ENCODE data around the gene AGPAT4.

The AGPAT4 gene

DNA sequence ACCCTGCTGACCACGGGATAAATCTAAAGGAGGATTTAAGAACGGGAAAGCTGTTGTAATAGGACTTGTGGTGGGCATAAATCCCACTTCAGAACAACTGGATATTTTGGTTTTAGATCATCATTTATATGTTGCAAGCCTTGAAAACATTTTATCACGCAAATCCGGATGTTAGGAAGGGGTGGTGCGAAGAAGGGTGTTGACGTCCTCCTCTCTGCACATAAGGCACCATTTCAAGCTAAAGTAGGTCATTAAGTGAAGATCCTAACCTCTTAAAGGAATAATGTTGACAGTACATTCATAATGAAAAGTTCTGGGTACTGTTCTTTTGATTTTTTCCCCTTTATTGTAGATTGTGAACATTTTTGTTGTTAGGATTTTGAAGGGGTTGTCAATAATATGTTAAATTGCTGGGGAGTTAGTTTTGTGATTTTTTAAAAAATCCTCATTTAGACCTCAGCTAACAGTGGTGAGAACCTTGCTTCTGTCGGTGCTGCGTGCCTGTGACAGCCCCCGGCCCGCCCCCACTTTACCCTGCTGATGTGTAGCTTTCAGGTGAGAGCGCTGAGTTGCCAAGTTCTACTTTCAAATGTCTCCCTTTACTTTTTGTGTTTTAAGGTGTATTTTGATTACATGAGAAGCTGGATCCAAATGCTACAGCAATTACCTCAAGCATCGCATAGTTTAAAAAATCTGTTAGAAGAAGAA, 193.4 kb downstream of the AGPAT4 start:
- TF ChIP-seq, protein P1, sequence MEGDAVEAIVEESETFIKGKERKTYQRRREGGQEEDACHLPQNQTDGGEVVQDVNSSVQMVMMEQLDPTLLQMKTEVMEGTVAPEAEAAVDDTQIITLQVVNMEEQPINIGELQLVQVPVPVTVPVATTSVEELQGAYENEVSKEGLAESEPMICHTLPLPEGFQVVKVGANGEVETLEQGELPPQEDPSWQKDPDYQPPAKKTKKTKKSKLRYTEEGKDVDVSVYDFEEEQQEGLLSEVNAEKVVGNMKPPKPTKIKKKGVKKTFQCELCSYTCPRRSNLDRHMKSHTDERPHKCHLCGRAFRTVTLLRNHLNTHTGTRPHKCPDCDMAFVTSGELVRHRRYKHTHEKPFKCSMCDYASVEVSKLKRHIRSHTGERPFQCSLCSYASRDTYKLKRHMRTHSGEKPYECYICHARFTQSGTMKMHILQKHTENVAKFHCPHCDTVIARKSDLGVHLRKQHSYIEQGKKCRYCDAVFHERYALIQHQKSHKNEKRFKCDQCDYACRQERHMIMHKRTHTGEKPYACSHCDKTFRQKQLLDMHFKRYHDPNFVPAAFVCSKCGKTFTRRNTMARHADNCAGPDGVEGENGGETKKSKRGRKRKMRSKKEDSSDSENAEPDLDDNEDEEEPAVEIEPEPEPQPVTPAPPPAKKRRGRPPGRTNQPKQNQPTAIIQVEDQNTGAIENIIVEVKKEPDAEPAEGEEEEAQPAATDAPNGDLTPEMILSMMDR (IDR thresholded peaks at IDR 0.05), result no peak
- H3K4me3 ChIP-seq, result no peak overlapping the region
- DNase-seq (ENCODE audit: low spot score), result no peak
- H3K27ac ChIP-seq, result no peak overlapping the region

All from coronary artery (tissue), 2 donors.